GM18868 (cell line): Measurements from ENCODE around the gene HHAT.

Experiments used
- ATAC-seq: cut with Tn5 transposase; IDR thresholded peaks from one replicate; pipeline ENCODE4 v1.9.1; 2021; ENCODE audit warnings: mild to moderate bottlenecking, moderate library complexity; ENCODE audit not compliant: unreplicated experiment

Gene HHAT

DNA sequence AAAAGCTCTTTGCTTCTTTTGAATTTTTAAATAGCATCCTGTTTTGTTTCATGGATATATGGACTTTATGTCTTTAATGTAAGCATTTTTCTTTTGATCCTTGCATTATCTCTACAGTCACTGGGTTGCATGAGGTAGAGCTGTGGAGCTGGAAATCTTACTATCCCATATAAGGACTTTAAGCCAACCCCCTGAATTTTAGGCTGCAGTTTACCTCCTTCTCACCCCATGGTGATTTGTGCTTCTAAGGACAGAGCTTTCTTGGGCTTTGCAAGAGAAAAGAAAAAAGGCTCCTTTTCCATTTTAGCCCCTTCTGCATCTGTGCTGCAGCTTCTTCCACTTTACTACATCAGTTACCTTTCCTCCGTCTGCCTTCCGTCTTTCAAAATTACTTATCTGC lies 373.8 kb downstream of the HHAT start:
- ATAC-seq: no peak

DNA sequence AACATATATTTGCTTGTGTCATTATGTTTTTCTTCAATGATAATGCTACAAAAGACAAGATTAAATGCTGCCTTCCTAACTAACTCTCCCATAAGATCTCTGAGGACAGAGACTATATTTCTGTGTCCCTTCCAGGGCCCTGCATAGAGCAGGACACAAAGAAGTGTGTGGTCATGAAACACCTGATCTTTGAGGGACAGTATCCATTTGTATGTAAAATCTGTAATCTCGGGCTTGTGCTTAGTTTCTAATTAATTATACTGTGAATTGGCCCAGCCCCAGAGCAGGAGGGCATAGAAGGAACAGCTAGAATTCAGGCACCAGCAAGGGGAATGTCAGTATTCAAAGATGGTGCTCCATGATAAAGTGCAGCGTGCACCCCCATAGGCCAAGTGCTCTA lies 374.9 kb downstream of the HHAT start:
- no peak for ATAC-seq

DNA sequence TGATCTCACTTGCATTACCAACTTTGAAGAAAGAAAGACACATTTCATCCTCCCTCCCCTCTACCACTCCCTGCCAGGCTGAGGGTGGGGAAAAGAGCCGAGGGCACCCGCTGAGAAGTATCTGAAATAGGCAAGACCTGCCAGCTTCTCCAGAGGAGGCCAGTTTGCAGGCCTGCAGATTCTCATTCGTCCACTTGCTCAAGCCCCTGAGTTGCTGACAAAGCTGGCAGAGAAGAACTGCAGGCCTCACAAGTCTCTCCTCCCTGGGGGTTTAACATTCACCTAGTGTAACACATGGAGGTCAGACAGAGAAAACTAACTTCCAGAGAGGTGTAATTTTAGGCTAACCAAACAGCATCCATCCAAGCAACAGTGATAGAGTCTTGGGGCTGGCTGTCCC lies 376.4 kb downstream of the HHAT start:
- no peak for ATAC-seq

DNA sequence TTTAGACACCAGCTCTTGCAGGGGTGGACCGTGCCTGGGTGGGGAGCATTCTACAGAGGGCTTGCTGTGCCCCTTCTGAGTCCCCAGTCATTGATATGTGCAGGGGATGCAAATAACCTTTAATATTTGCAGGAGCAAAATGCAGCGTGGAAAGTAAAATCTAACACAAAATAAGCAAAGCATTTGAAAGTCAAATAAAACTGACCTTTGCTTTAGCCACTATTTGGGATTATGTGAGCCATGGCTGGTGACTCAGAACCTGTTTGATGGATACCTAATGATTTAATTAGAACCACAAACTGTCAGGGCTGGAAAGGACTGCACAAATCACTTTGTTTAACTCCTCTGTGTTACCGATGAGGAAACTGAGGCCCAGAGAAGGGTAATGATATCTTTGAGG lies 377.5 kb downstream of the HHAT start:
- ATAC-seq: no peak

DNA sequence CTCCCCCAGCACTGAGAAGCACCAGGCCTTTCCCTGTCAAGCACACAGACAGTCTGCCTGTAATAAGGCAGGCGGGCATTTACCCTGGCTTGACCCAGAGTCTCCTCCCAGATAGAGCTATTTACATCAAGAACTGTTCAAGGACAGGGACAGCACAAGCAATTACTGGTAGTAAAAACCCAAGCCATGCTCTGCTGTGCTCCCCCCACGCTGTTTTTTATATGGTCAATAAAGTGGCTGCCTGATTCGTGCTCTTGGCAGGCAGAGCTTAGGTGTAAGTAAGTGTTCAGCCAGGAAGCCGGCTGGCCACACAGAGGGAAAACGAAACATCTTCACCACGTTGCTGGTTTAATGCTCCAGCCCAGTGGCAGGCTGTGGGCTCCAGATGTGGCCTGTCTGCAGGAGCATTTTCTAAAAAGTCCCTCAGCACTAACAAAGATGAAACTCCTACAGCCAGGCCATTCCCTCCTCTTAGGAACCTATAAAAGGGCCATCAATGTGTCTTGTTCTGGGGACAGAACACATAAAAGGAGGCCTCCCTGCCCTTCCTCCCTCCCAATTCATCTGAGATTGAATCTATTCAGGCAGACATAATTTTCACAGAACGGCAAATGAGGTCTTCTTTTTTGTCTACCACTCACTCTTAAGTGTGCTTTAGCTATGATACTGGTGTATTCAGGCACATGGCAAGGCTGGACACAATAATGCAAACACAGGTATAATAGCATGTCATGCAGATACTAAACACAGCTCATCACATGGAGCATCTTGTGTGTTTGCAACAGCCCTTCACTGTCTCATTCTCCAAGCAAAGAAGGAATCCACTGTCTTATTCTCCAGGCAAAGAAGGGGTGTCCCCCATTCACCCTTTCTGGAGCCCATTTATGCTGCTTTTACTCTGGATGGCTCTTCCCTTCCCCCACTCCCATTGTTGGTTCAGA lies 378.9 kb downstream of the HHAT start:
- ATAC-seq: no peak

DNA sequence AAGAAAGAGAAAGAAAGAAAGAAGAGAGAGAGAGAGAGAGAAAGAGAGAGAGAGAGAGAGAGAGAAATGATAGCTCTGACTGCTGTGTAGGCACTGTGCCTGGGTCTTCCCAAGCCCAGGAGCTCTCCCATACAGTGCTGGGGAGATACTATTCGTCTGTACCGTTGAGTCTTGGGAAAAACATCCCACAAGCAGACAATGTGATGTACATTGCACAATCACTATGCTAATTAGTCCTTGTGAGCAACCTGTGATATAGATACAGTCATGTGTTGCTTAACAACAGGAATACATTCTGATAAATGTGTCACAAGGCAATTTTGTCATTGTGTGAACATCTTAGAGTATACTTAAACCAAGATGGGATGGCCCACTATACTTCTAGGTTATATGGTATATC lies 381.0 kb downstream of the HHAT start:
- no peak for ATAC-seq

DNA sequence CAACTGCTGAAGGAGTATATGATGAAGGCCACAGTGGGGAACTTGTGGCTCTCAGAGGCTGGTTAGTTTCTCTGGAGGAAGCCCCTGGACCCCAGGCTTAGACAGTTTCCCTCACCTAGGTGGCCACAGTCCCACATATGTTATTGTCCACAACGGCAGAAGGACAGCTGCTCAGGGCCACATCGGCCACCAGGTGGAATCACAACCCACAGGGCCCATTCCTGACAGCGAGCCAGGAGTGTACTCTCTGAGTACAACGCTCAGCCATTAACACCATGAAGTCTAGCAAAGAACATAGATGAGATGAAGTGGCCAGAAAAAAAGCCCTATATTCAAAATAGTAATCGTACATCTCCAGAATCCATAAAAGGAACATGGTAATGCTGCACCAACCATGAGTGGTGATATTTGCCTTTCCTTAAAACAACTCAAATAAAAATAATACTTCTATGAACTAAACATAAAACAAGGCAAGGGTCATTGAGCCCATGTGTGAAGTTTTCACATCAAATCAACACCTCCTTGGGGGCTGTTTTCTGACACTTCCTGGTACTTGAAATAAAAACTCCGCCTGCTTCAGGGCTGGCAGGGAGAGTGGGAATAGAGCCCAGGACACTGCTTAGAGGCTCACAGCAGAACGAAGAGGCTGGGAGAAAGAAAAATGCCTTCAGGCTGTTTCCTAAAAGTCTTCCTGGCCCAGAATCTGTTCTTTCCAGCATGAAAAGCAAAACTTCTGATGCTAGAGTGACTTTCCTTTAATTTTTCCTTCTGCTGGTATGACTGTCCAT lies 383.3 kb downstream of the HHAT start:
- no peak for ATAC-seq

DNA sequence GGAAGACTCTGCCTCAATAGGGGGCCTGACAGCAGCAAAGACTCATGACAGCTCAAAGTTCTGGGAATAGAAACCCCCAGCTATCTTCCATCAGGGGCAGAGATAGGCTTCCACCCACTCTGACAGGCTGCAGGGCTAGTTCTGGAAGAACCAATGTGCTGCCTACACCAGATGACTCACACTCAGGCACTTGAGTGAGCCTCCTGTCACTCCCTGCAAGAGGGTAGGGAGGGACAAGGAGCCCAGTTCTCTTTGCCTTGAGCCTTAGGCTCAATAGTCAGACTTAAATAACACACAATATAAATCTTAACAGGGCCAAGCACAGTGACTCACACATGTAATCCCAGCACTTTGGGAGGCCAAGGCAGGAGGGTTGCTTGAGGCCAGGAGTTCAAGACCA lies 386.4 kb downstream of the HHAT start:
- no peak for ATAC-seq

DNA sequence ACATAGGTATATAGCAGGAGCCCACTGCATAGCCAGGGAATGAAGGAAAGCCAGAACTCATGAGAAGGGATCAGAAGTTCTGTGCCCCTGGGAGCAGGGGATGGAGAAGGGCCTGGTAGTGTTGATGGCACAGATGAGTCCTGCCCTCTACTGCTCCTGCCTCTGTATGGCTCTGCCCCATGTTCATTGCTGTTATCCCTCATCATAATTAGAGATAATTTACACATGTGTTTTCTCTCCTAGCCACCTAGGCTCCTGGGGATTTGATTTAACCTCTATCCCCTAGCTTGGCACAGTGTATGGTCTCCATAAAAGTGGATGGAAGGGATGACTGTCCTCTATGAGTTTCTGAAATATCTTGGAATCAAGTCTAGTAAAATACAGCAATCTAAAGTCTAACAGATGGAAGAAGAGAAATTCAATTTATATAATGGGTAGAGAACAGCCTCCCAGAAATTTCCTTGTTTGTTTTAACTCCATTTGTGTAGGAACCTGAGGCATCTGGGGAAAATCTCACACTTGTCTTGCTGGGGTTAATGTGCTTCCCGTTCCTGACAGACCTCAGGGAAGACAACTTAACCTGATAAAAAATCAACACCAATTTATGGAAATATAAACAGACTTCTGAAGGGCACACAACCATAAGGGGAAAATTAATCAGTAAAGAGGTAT lies 393.8 kb downstream of the HHAT start:
- ATAC-seq: no peak

DNA sequence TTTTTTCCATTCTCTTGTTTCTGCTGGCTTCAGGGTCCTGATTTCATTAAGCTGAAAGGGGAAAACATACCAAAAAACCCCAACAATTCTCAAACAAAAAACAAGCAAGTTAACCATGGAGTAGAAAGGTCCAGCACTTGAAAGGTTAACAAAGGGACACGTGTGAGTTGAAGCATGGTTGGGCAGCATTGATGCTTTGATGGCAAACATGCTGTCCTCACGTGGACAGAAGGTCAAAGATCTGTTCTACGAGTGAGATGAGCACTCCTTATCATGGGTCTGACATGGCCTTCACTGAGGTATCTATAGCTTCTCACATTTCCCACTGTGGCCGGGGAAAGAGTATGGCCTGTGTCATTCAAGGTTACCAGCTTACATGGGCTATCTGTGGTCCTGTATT lies 394.9 kb downstream of the HHAT start:
- no peak for ATAC-seq

DNA sequence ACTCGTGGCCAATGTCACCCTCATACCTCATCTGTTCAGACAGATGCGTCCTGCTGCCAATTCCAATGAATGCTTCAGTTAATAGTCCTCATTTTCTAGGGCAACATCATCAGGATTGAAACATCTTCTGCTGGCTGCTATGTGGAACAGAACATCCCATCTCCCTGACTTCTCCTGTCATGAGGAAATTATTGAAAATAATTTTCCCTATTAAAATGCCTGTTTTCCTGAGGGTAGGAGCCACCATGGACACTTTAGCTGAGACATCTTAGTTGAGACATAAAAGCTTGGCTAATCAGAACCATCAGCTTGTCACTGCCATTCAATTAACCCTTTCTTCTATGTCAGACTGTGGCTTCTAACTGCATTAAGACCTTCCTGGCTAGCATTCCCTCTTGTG lies 396.1 kb downstream of the HHAT start:
- no peak for ATAC-seq
